Keratinocyte (primary cell): Measurements from ENCODE around the gene CMTR1. TPM values are rescaled to one million over a fixed set of nuclear protein-coding genes. Genes with fewer than 3 reads are reported as not detected.

Experiments used
- DNase-seq: peaks from one replicate; pipeline ENCODE4 v3.0.0-alpha.2; 2011; ENCODE audit warnings: low read depth, missing footprints, low spot score
- FAIRE-seq: peaks from 2 replicates; lab custom pipeline; 2011; peaks lifted over from hg19 to GRCh38; lab: Jason Lieb, UNC
- H2AFZ ChIP-seq: 2 replicates; pipeline ENCODE4 v1.6.0; 2012; ENCODE audit warnings: low read length, control low read depth, inconsistent platforms; ENCODE audit not compliant: control insufficient read depth
- H3K27ac ChIP-seq: 2 replicates; pipeline ENCODE4 v1.5.1; 2011; ENCODE audit warnings: low read length; ENCODE audit not compliant: control insufficient read depth, insufficient read depth
- H3K27me3 ChIP-seq: 3 replicates; pipeline ENCODE4 v1.6.0; 2011; ENCODE audit warnings: low read length; ENCODE audit not compliant: control insufficient read depth, insufficient read depth; ENCODE audit errors: extremely low read depth
- H3K36me3 ChIP-seq, 2 experiments: 2 replicates in 1 of 2; 3 replicates in 1 of 2; pipeline ENCODE4 v1.5.1; 2011; ENCODE audit warnings: low read length in 2 of 2, mild to moderate bottlenecking in 1 of 2; ENCODE audit not compliant: control insufficient read depth in 2 of 2, insufficient read depth in 2 of 2; ENCODE audit errors: extremely low read depth in 1 of 2
- H3K4me1 ChIP-seq: 3 replicates; pipeline ENCODE4 v1.5.1; 2011; ENCODE audit warnings: low read length; ENCODE audit not compliant: control insufficient read depth, insufficient read depth; ENCODE audit errors: extremely low read depth
- H3K4me2 ChIP-seq: 3 replicates; pipeline ENCODE4 v1.6.0; 2011; ENCODE audit warnings: low read depth, low read length; ENCODE audit not compliant: control insufficient read depth, insufficient read depth; ENCODE audit errors: extremely low read depth
- H3K4me3 ChIP-seq, 3 experiments: fragments of 200-600 bp in 1 of 3; sonication (generic) in 1 of 3; 2 replicates in 2 of 3; 3 replicates in 1 of 3; pipeline ENCODE4 v1.5.1; 2011 to 2016; ENCODE audit warnings: low read length in 3 of 3, mild to moderate bottlenecking in 3 of 3, control low read depth in 2 of 3, inconsistent platforms in 1 of 3, low read depth in 1 of 3, mixed read lengths in 1 of 3, mixed run types in 1 of 3, moderate library complexity in 1 of 3; ENCODE audit not compliant: control insufficient read depth in 2 of 3, insufficient read depth in 2 of 3; ENCODE audit errors: extremely low read depth in 1 of 3
- H3K79me2 ChIP-seq: 2 replicates; pipeline ENCODE4 v1.6.0; 2012; ENCODE audit warnings: low read length; ENCODE audit not compliant: control insufficient read depth, insufficient read depth
- H3K9ac ChIP-seq: 3 replicates; pipeline ENCODE4 v1.6.0; 2011; ENCODE audit warnings: low read length; ENCODE audit not compliant: control insufficient read depth, insufficient read depth; ENCODE audit errors: extremely low read depth
- H3K9me1 ChIP-seq: 3 replicates; pipeline ENCODE4 v1.6.0; 2011; ENCODE audit warnings: low read length; ENCODE audit not compliant: control insufficient read depth, insufficient read depth; ENCODE audit errors: extremely low read depth
- H3K9me3 ChIP-seq: 2 replicates; pipeline ENCODE4 v1.5.1; 2012; ENCODE audit warnings: low read depth, low read length; ENCODE audit not compliant: control insufficient read depth
- H4K20me1 ChIP-seq: 3 replicates; pipeline ENCODE4 v1.6.0; 2011; ENCODE audit warnings: low read length; ENCODE audit not compliant: control insufficient read depth, insufficient read depth; ENCODE audit errors: extremely low read depth
- EZH2 ChIP-seq: IDR thresholded peaks from one replicate; pipeline ENCODE4 v1.6.1; 2012; ENCODE audit warnings: inconsistent platforms, mild to moderate bottlenecking, low read length, moderate library complexity
- dilution Hi-C: fragments of 300-500 bp; cut with MboI; formaldehyde crosslinking; loops from one replicate; pipeline ENCODE4 v1.7.0; 2020; ENCODE audit warnings: low sequenced_read_pairs; ENCODE audit not compliant: extremely low pct_ligation_motif_present
- polyA minus RNA-seq, 3 experiments: library from RNA; depleted of rRNA, polyadenylated mRNA; stranded (reverse); fragments of >200 nt; gene quantifications; 1 replicate in 1 of 3; 2 replicates in 1 of 3; 3 replicates in 1 of 3; pipeline ENCODE4 v1.2.3, GENCODE V29; 2011
- polyA plus RNA-seq, 5 experiments: library from polyadenylated mRNA; depleted of rRNA in 3 of 5; stranded (reverse) in 3 of 5; stranded (forward) in 1 of 5; unstranded in 1 of 5; fragments of >200 nt; gene quantifications; 1 replicate in 1 of 5; 2 replicates in 3 of 5; 3 replicates in 1 of 5; pipeline versions ENCODE4 v1.2.1 to v1.2.3, GENCODE V29; 2011 to 2012; ENCODE audit warnings: missing spikeins in 2 of 5, low read depth in 1 of 5, low replicate concordance in 1 of 5
- TF ChIP-seq, protein P1 (sequence below), 3 experiments: IDR thresholded peaks in 1 of 3; conservative IDR thresholded peaks in 1 of 3; optimal IDR thresholded peaks in 1 of 3; 2 replicates in 2 of 3; 3 replicates in 1 of 3; pipeline versions ENCODE3 to v1.5.1; 2011; ENCODE audit warnings: low read length in 3 of 3, mild to moderate bottlenecking in 3 of 3, moderate library complexity in 2 of 3, control low read depth in 1 of 3, inconsistent platforms in 1 of 3; ENCODE audit not compliant: insufficient read depth in 2 of 3; ENCODE audit errors: extremely low read depth in 1 of 3

The CMTR1 gene, protein sequence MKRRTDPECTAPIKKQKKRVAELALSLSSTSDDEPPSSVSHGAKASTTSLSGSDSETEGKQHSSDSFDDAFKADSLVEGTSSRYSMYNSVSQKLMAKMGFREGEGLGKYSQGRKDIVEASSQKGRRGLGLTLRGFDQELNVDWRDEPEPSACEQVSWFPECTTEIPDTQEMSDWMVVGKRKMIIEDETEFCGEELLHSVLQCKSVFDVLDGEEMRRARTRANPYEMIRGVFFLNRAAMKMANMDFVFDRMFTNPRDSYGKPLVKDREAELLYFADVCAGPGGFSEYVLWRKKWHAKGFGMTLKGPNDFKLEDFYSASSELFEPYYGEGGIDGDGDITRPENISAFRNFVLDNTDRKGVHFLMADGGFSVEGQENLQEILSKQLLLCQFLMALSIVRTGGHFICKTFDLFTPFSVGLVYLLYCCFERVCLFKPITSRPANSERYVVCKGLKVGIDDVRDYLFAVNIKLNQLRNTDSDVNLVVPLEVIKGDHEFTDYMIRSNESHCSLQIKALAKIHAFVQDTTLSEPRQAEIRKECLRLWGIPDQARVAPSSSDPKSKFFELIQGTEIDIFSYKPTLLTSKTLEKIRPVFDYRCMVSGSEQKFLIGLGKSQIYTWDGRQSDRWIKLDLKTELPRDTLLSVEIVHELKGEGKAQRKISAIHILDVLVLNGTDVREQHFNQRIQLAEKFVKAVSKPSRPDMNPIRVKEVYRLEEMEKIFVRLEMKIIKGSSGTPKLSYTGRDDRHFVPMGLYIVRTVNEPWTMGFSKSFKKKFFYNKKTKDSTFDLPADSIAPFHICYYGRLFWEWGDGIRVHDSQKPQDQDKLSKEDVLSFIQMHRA
- polyA plus RNA-seq: 23.8 to 27.8 TPM (median 24.6 TPM) in 3 replicates
- polyA plus RNA-seq (2011; ENCODE audit: low read depth): 10.2 TPM
- 13.2 and 13.5 TPM in 2 replicates for polyA plus RNA-seq (2011; cell fraction: cytosol; rRNA removed)
- 65.7 and 66.0 TPM in 2 replicates for polyA plus RNA-seq (2011; cell fraction: nucleus; rRNA removed)
- 12.7 and 27.8 TPM in 2 replicates for polyA plus RNA-seq (2012; ENCODE audit: low replicate concordance)
- 25.1 to 29.4 TPM (median 25.7 TPM) in 3 replicates for polyA minus RNA-seq
- 12.5 TPM for polyA minus RNA-seq (2011; cell fraction: cytosol; rRNA and poly(A)+ RNA removed)
- 28.8 and 46.5 TPM in 2 replicates for polyA minus RNA-seq (2011; cell fraction: nucleus; rRNA and poly(A)+ RNA removed)

DNA sequence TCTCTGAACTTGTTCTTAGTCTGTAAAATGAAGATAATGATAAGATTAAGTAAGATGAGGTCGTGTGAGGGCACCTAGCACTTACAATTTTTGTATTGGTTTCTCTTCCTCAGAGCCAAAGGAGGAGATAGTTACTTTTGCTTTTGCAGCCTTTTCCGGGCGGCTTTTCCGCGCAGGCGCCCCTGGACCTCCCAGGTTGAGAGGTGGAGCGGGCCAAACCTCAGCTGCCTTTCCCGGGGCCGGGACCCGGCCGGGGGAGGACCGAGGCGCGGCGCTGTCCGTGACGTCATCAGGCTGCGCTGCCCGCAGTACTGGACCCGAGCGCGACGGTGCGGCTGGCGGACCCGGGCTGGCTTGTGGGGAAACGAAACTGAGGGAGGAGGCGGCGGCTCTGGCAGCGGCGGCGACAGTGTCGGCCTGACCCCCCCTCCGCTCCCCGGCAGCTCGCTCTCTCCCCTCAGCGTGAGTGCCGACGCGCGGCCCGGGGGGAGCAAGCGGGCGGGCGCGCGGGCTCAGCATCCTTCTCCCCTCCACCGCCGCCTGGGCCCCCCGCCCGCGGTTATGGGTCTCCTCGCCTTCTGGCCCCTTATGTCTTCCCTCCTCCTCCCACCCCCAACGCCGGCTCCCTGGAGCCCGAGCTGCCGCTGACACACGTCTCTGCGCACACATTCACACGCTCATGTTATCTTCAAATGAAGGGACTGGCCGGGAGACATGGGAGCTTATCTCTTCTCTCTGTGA, at the start of gene CMTR1:
TSS of gene CMTR1 (plus strand) at position 306 of the 741 bp plus-strand sequence. CDS start 2,409 bp downstream, outside the sequence.
- H3K4me3 ChIP-seq: peak within 1 kb of the TSS; percentile 83 to 93 (median 88)
- H3K9me3 ChIP-seq: no peaks in the 10 kb centered on the region
- H3K79me2 ChIP-seq: peaks cover 25% of the 10 kb centered on the region
- FAIRE-seq (no peak), DNase-seq (no peak)
- peaks cover 13% of the 10 kb centered on the region for H3K4me1 ChIP-seq
- peak within 1 kb of the TSS; percentile 86 for H3K9ac ChIP-seq
- peak within 1 kb of the TSS; percentile 99 for H2AFZ ChIP-seq
- H3K4me2 ChIP-seq: peak within 1 kb of the TSS; percentile 93
- dilution Hi-C loops: no loop called here
- peak within 1 kb of the TSS; percentile 72 for H3K27ac ChIP-seq
- H3K27me3 ChIP-seq: no peaks in the 10 kb centered on the region
- H3K36me3 ChIP-seq: peaks cover 8 to 10% of the 10 kb centered on the region in 2 experiments
- H3K9me1 ChIP-seq: no peaks in the 10 kb centered on the region
- TF ChIP-seq, protein P1, sequence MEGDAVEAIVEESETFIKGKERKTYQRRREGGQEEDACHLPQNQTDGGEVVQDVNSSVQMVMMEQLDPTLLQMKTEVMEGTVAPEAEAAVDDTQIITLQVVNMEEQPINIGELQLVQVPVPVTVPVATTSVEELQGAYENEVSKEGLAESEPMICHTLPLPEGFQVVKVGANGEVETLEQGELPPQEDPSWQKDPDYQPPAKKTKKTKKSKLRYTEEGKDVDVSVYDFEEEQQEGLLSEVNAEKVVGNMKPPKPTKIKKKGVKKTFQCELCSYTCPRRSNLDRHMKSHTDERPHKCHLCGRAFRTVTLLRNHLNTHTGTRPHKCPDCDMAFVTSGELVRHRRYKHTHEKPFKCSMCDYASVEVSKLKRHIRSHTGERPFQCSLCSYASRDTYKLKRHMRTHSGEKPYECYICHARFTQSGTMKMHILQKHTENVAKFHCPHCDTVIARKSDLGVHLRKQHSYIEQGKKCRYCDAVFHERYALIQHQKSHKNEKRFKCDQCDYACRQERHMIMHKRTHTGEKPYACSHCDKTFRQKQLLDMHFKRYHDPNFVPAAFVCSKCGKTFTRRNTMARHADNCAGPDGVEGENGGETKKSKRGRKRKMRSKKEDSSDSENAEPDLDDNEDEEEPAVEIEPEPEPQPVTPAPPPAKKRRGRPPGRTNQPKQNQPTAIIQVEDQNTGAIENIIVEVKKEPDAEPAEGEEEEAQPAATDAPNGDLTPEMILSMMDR (optimal IDR thresholded peaks at IDR 0.05 in 1 of 3, IDR thresholded peaks at IDR 0.05 in 1 of 3, conservative IDR thresholded peaks at IDR 0.05 in 1 of 3; ENCODE audit: extremely low read depth in 1 of 3, insufficient read depth in 2 of 3, low read length in 3 of 3): no peak
- no peak for TF ChIP-seq EZH2
- no peaks in the 10 kb centered on the region for H4K20me1 ChIP-seq

- no peaks in the 10 kb centered on the region for H3K9me3 ChIP-seq
- TF ChIP-seq, protein P1 (optimal IDR thresholded peaks at IDR 0.05 in 1 of 3, IDR thresholded peaks at IDR 0.05 in 1 of 3, conservative IDR thresholded peaks at IDR 0.05 in 1 of 3; ENCODE audit: extremely low read depth in 1 of 3, insufficient read depth in 2 of 3, low read length in 3 of 3): no peak
- TF ChIP-seq EZH2: no peak
- H3K4me2 ChIP-seq: no peak overlapping the region
- H3K4me3 ChIP-seq: no peak overlapping the region
- no peaks in the 10 kb centered on the region for H3K79me2 ChIP-seq
- no peak for FAIRE-seq
- H3K27ac ChIP-seq: no peak overlapping the region
- dilution Hi-C loops: no loop called here
- H3K9ac ChIP-seq: no peak overlapping the region
- no peak for DNase-seq
- no peak overlapping the region for H2AFZ ChIP-seq
- no peaks in the 10 kb centered on the region for H3K4me1 ChIP-seq
- H3K36me3 ChIP-seq: peaks cover 16 to 21% of the 10 kb centered on the region in 2 experiments
- H3K27me3 ChIP-seq: no peaks in the 10 kb centered on the region
- no peaks in the 10 kb centered on the region for H3K9me1 ChIP-seq
- H4K20me1 ChIP-seq: no peaks in the 10 kb centered on the region
Measured at GRCh38 chr6:37388578-37388977, 44.4 kb upstream of the CMTR1 start.
